Small intestine (tissue), 7 donors: ENCODE measurements around the gene ORC6. TPM values are rescaled to one million over a fixed set of nuclear protein-coding genes. Genes with fewer than 3 reads are reported as not detected.

Source experiments
- DNase-seq, 2 donors: peaks; one replicate each; pipeline versions ENCODE4 v3.0.0 to v3.0.0-alpha.2; 2013
- FAIRE-seq: peaks from 2 replicates; lab custom pipeline; 2012; peaks lifted over from hg19 to GRCh38; lab: Jason Lieb, UNC
- H3K27ac ChIP-seq, 3 donors: one replicate each; pipeline ENCODE4 v1.5.1; 2013; ENCODE audit warnings: low read length in 2 of 3, mild to moderate bottlenecking in 2 of 3, control low read depth in 1 of 3, inconsistent platforms in 1 of 3, low read depth in 1 of 3, moderate library complexity in 1 of 3
- H3K27me3 ChIP-seq, 3 donors: one replicate each; pipeline ENCODE4 v1.6.1; 2013; ENCODE audit warnings: low read length in 3 of 3, inconsistent platforms in 1 of 3; ENCODE audit not compliant: control insufficient read depth in 3 of 3, insufficient read depth in 3 of 3
- H3K36me3 ChIP-seq, 3 donors: one replicate each; pipeline ENCODE4 v1.6.1; 2013; ENCODE audit warnings: low read length in 3 of 3, inconsistent platforms in 1 of 3, low read depth in 1 of 3, mild to moderate bottlenecking in 1 of 3, moderate library complexity in 1 of 3; ENCODE audit not compliant: control insufficient read depth in 3 of 3, insufficient read depth in 2 of 3
- H3K4me1 ChIP-seq, 3 donors: one replicate each; pipeline ENCODE4 v1.6.1; 2013; ENCODE audit warnings: low read length in 2 of 3, inconsistent platforms in 1 of 3, low read depth in 1 of 3, mild to moderate bottlenecking in 1 of 3, moderate library complexity in 1 of 3; ENCODE audit not compliant: control insufficient read depth in 3 of 3, insufficient read depth in 2 of 3
- H3K4me3 ChIP-seq, 3 donors: one replicate each; pipeline ENCODE4 v1.5.1; 2013; ENCODE audit warnings: low read length in 3 of 3, control low read depth in 1 of 3, inconsistent platforms in 1 of 3, low read depth in 1 of 3, mild to moderate bottlenecking in 1 of 3, moderate library complexity in 1 of 3
- H3K9me3 ChIP-seq, 2 donors: one replicate each; pipeline ENCODE4 v1.6.1; 2013; ENCODE audit warnings: low read depth in 1 of 2, low read length in 1 of 2; ENCODE audit not compliant: control insufficient read depth in 2 of 2, insufficient read depth in 1 of 2
- WGBS, 3 donors: extraction: QIAGEN DNeasy Blood & Tissue Kit; methylation state at CpG; one replicate each; pipeline ENCODE4 v1.1.7; 2013; 5-methylcytosine and 5-hydroxymethylcytosine counted together
- polyA plus RNA-seq, 4 donors: library from polyadenylated mRNA; stranded (reverse) in 3 of 4; unstranded in 1 of 4; fragments of 200-250 nt in 3 of 4; fragments of 120-200 nt in 1 of 4; gene quantifications; one replicate each; pipeline versions ENCODE4 v1.2.1 to v1.2.3, GENCODE V29; 2013
- donor health status: healthy with polysubstance abuse.
- donor health status: control.
- donor health status: control.
- donor health status: Bipolar disorder and iron deficiency.
- donor health status: healthy.

ORC6 gene
- polyA plus RNA-seq, 4 donors: 1.9 to 24.9 (median 7.5) TPM

DNA sequence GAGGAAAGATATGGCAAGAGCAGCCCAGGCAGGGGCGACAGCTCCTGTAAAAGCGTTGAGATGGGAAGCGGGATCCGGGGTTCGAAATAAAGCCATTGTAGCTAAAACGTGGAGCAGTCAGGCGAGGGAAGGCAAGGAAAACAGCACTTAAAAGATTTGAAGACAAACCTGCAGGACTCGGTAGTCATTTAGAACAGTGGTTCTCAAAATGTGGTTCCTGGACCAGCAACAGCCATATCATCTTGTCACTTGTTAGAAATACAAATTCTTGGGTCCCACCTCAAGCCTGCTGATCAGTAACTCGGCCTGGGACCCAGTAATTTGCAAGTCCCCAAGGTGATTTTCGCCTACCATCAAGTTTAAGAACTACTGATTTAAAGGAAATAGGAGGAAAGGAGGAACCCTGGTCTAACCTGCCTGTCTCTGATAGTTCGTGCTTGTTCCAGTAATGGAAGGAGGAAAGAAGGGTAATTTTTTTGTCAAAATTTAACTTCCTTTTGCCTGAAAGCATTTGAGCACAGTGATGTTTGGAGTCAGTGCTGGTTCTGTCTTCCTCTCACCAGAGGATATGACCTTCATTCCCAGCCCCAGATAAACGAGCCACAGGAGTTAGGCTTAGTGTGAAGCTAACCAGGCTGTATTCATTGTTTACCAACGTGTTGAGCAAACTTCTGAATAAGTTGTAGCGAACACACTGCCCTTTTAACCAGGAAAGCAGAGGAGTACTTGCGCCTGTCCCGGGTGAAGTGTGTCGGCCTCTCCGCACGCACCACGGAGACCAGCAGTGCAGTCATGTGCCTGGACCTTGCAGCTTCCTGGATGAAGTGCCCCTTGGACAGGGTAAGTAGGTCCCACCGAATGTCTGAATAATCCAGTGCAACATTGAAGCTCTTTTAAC, 1.1 kb downstream of the ORC6 start:
- peak; percentile 66 to 77 for DNase-seq
- WGBS, 3 donors: 6 to 12% (median 7%) methylated on average over 21 of the region's 21 CpGs

GRCh38 chr16:46691726-46692125, 2.3 kb downstream of the ORC6 start:
- H3K9me3 ChIP-seq: no peaks in the 10 kb centered on the region
- peak overlapping the region in 1 of 3 donors; percentile 99 for H3K27ac ChIP-seq
- peaks cover 2 to 11% (median 3%) of the 10 kb centered on the region in 3 donors for H3K4me1 ChIP-seq
- H3K4me3 ChIP-seq: no peak overlapping the region
- 53 to 60% (median 53%) methylated on average over 4 of the region's 4 CpGs for WGBS, 3 donors
- FAIRE-seq (no peak), DNase-seq (peak in 1 of 2 donors; percentile 30)
- peaks cover 0 to 8% (median 0%) of the 10 kb centered on the region in 3 donors for H3K36me3 ChIP-seq
- H3K27me3 ChIP-seq: no peaks in the 10 kb centered on the region

More for the DNA sequence above, 1.1 kb downstream of the ORC6 start:
- Histone ChIP-seq H3K4me3 (peak overlapping the region; percentile 35 to 98 (median 74)), H3K9me3 (no peaks in the 10 kb centered on the region), H3K4me1 (peaks cover 2 to 11% (median 4%) of the 10 kb centered on the region in 3 donors), H3K27me3 (no peaks in the 10 kb centered on the region), H3K36me3 (peaks cover 0 to 4% (median 0%) of the 10 kb centered on the region in 3 donors), H3K27ac (peak overlapping the region; percentile 14 to 99 (median 99))
- no peak for FAIRE-seq

DNA sequence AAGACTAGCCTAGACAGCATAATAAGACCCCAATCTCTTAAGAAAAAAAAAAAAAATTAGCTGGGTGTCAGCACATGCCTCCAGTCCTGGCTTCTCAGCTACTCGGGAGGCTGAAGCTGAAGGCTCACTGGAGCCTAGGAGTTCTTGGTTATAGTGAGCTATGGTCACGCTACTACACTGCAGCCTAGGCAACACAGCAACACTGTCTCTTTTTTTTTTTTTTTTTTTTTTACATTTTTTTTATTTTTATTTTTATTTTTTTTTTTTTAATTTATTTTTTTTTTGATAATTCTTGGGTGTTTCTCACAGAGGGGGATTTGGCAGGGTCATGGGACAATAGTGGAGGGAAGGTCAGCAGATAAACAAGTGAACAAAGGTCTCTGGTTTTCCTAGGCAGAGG, 4.1 kb downstream of the ORC6 start:
- DNase-seq (no peak), FAIRE-seq (no peak)
- no peak overlapping the region for H3K27ac ChIP-seq
- peaks cover 0 to 10% (median 0%) of the 10 kb centered on the region in 3 donors for H3K36me3 ChIP-seq
- H3K4me3 ChIP-seq: no peak overlapping the region
- H3K27me3 ChIP-seq: no peaks in the 10 kb centered on the region
- H3K4me1 ChIP-seq: peaks cover 2 to 8% (median 3%) of the 10 kb centered on the region in 3 donors
- no peaks in the 10 kb centered on the region for H3K9me3 ChIP-seq
- WGBS, 3 donors: 93 to 99% (median 94%) methylated on average over 2 of the region's 2 CpGs

GRCh38 chr16:46695937-46696336, 6.5 kb downstream of the ORC6 start:
- DNase-seq: no peak
- no peak overlapping the region for H3K27ac ChIP-seq
- no peaks in the 10 kb centered on the region for H3K27me3 ChIP-seq
- H3K4me1 ChIP-seq: peaks cover 0 to 6% (median 2%) of the 10 kb centered on the region in 3 donors
- no peaks in the 10 kb centered on the region for H3K9me3 ChIP-seq
- peaks cover 0 to 10% (median 0%) of the 10 kb centered on the region in 3 donors for H3K36me3 ChIP-seq
- 93 to 95% (median 95%) methylated on average over 5 of the region's 5 CpGs for WGBS, 3 donors
- FAIRE-seq: no peak
- H3K4me3 ChIP-seq: no peak overlapping the region

DNA sequence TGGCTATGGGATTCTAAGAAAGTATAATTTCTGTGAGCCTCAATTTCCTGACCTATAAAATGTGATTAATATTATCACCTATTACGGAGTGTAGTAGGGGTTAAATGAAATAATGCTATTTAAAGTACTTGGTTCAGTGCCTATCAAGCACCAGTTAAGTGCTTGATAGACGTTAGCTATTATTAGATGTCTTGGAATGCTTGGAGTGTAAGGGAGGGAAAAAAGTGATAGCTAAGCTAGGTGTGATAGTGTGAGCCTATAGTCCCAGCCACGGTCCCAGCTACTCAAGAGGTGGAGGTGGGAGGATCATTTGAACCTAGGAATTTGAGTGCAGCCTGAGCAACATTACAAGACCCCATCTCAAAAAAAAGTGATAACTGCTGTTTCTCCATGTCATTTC, 7.5 kb downstream of the ORC6 start:
- no peaks in the 10 kb centered on the region for H3K9me3 ChIP-seq
- DNase-seq: no peak
- no peaks in the 10 kb centered on the region for H3K4me1 ChIP-seq
- FAIRE-seq: no peak
- H3K27ac ChIP-seq: no peak overlapping the region
- WGBS, 3 donors: 71 to 78% (median 74%) methylated on average over 3 of the region's 3 CpGs
- no peaks in the 10 kb centered on the region for H3K27me3 ChIP-seq
- H3K4me3 ChIP-seq: no peak overlapping the region
- peaks cover 0 to 10% (median 0%) of the 10 kb centered on the region in 3 donors for H3K36me3 ChIP-seq

GRCh38 chr16:46700048-46700447, 10.6 kb downstream of the ORC6 start:
- 95 to 96% (median 95%) methylated on average over 3 of the region's 3 CpGs for WGBS, 3 donors
- H3K9me3 ChIP-seq: no peaks in the 10 kb centered on the region
- H3K27me3 ChIP-seq: no peaks in the 10 kb centered on the region
- DNase-seq (no peak), FAIRE-seq (no peak)
- H3K27ac ChIP-seq: no peak overlapping the region
- H3K4me3 ChIP-seq: no peak overlapping the region
- H3K36me3 ChIP-seq: peaks cover 0 to 6% (median 0%) of the 10 kb centered on the region in 3 donors
- no peaks in the 10 kb centered on the region for H3K4me1 ChIP-seq

DNA sequence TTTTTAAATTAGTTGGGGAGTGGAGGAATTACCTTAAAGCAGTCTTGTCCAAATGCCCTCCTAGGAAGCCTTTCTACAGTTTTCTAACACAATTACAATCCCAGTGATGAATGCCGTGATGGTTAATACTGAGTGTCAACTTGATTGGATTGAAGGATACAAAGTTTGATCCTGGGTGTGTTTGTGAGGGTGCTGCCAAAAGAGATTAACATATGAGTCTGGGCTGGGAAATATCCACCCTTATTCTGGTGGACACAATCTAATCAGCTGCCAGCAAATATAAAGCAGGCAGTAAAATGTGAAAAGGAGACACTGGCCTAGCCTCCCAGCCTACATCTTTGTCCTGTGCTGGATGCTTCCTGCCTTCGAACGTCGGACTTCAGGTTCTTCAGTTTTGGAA, 12.2 kb downstream of the ORC6 start:
- H3K4me1 ChIP-seq: no peaks in the 10 kb centered on the region
- FAIRE-seq (no peak), DNase-seq (no peak)
- H3K27ac ChIP-seq: no peak overlapping the region
- 75 to 91% (median 84%) methylated on average over 4 of the region's 4 CpGs for WGBS, 3 donors
- H3K4me3 ChIP-seq: no peak overlapping the region
- peaks cover 0 to 2% (median 0%) of the 10 kb centered on the region in 3 donors for H3K36me3 ChIP-seq
- H3K27me3 ChIP-seq: no peaks in the 10 kb centered on the region
- H3K9me3 ChIP-seq: no peaks in the 10 kb centered on the region

- FAIRE-seq: no peak
- 60 to 81% (median 77%) methylated on average over 2 of the region's 2 CpGs for WGBS, 3 donors
Observed at GRCh38 chr16:46702030-46702429, 12.6 kb downstream of the ORC6 start.

More at GRCh38 chr16:46702030-46702429, 12.6 kb downstream of the ORC6 start:
- peaks cover 0 to 2% (median 0%) of the 10 kb centered on the region in 3 donors for H3K36me3 ChIP-seq
- H3K4me3 ChIP-seq: no peak overlapping the region
- no peak for DNase-seq
- H3K9me3 ChIP-seq: no peaks in the 10 kb centered on the region
- H3K27me3 ChIP-seq: no peaks in the 10 kb centered on the region
- no peak overlapping the region for H3K27ac ChIP-seq
- H3K4me1 ChIP-seq: no peaks in the 10 kb centered on the region
